HCT116 (cell line): ENCODE measurements around the gene SDK1.

Experiments
- CBX3 ChIP-seq: IDR thresholded peaks from 2 replicates; pipeline ENCODE4 v1.6.1; 2012; ENCODE audit warnings: low read depth
- EZH2 ChIP-seq: fragments of 200-600 bp; sonication (generic); IDR thresholded peaks from 2 replicates; pipeline ENCODE4 v1.6.1; 2017; ENCODE audit warnings: antibody characterized with exemption, mixed run types
- JUND ChIP-seq: IDR thresholded peaks from 2 replicates; pipeline ENCODE4 v1.6.1; 2012
- POLR2A ChIP-seq: IDR thresholded peaks from 2 replicates; pipeline ENCODE4 v1.7.0; 2011; ENCODE audit warnings: borderline replicate concordance; ENCODE audit not compliant: insufficient read depth, insufficient read length; ENCODE audit errors: extremely low read depth
- POLR2AphosphoS5 ChIP-seq: IDR thresholded peaks from 2 replicates; pipeline ENCODE4 v1.6.1; 2011; ENCODE audit warnings: mild to moderate bottlenecking, low read depth, low read length, moderate library complexity
- RAD21 ChIP-seq: IDR thresholded peaks from 2 replicates; pipeline ENCODE4 v1.6.1; 2012; ENCODE audit warnings: low read depth, mild to moderate bottlenecking
- SIN3A ChIP-seq: IDR thresholded peaks from 2 replicates; pipeline ENCODE4 v1.6.1; 2012; ENCODE audit warnings: low read depth
- YY1 ChIP-seq: IDR thresholded peaks from 2 replicates; pipeline ENCODE4 v1.6.1; 2011; ENCODE audit warnings: low read length, low read depth, moderate library complexity, mild to moderate bottlenecking; ENCODE audit not compliant: insufficient replicate concordance; ENCODE audit errors: extremely low read depth
- TF ChIP-seq, protein P1 (sequence below), 3 experiments: fragments of 200-600 bp in 1 of 3; sonication (generic) in 1 of 3; IDR thresholded peaks in 2 of 3; conservative IDR thresholded peaks in 1 of 3; 2 replicates each; pipeline ENCODE4 v1.5.1; 2012 to 2017; ENCODE audit warnings: low read depth in 2 of 3, low read length in 2 of 3, antibody characterized with exemption in 1 of 3, borderline replicate concordance in 1 of 3, control low read depth in 1 of 3, mild to moderate bottlenecking in 1 of 3, mixed read lengths in 1 of 3, mixed run types in 1 of 3, moderate library complexity in 1 of 3; ENCODE audit not compliant: insufficient read depth in 1 of 3
- TF ChIP-seq, protein P2 (sequence below): IDR thresholded peaks from 2 replicates; pipeline ENCODE4 v1.6.1; 2012

DNA sequence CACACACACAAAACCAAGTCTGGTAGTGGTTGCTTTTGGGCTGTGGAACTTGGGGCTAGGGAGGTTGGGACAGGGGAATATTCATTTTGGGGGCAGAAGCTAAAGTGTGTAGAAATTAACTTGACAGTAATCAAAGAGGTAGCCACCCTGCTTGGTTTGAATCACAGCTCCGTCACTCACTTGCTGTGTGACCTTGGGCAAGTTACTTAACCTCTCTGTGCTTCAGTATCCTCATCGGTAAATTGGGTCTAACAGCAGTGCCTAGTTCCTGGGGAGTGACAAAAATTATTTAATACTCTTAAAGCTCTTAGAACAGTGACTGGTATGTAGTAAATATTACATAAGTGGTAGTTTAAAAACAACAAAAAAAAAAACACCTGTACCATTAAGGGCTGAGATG lies 489.8 kb downstream of the SDK1 start:
- TF ChIP-seq SIN3A (no peak), JUND (no peak), POLR2AphosphoS5 (no peak), POLR2A (no peak), YY1 (no peak), EZH2 (no peak), CBX3 (no peak), RAD21 (no peak)
- TF ChIP-seq, protein P1, sequence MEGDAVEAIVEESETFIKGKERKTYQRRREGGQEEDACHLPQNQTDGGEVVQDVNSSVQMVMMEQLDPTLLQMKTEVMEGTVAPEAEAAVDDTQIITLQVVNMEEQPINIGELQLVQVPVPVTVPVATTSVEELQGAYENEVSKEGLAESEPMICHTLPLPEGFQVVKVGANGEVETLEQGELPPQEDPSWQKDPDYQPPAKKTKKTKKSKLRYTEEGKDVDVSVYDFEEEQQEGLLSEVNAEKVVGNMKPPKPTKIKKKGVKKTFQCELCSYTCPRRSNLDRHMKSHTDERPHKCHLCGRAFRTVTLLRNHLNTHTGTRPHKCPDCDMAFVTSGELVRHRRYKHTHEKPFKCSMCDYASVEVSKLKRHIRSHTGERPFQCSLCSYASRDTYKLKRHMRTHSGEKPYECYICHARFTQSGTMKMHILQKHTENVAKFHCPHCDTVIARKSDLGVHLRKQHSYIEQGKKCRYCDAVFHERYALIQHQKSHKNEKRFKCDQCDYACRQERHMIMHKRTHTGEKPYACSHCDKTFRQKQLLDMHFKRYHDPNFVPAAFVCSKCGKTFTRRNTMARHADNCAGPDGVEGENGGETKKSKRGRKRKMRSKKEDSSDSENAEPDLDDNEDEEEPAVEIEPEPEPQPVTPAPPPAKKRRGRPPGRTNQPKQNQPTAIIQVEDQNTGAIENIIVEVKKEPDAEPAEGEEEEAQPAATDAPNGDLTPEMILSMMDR (IDR thresholded peaks at IDR 0.05 in 2 of 3, conservative IDR thresholded peaks at IDR 0.05 in 1 of 3; ENCODE audit: borderline replicate concordance in 1 of 3, insufficient read depth in 1 of 3, low read depth in 2 of 3, low read length in 2 of 3): no peak
- TF ChIP-seq, protein P2, sequence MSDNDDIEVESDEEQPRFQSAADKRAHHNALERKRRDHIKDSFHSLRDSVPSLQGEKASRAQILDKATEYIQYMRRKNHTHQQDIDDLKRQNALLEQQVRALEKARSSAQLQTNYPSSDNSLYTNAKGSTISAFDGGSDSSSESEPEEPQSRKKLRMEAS: no peak
